DND-41 (cell line): ENCODE data around the gene JAK1.

Experiments
- ATAC-seq: fragments of 200-7000 bp; cut with Tn5 transposase; 3 replicates; pipeline ENCODE4 v1.9.1; 2021; ENCODE audit warnings: low read depth; ENCODE audit not compliant: insufficient read depth
- DNase-seq: peaks from one replicate; pipeline ENCODE4 v3.0.0-alpha.2; 2020
- H2AFZ ChIP-seq: 2 replicates; pipeline ENCODE4 v1.6.0; 2012; ENCODE audit warnings: low read depth, low read length
- H3K27ac ChIP-seq: 2 replicates; pipeline ENCODE4 v1.5.1; 2012; ENCODE audit warnings: low read length, inconsistent platforms
- H3K27me3 ChIP-seq: fragments of 200-600 bp; sonication (generic); 2 replicates; pipeline ENCODE4 v1.6.0; 2012; ENCODE audit warnings: low read length, mild to moderate bottlenecking, inconsistent platforms; ENCODE audit not compliant: insufficient read depth, poor library complexity
- H3K36me3 ChIP-seq: 2 replicates; pipeline ENCODE4 v1.5.1; 2012; ENCODE audit warnings: low read length, inconsistent platforms; ENCODE audit not compliant: insufficient read depth
- H3K4me1 ChIP-seq: 2 replicates; pipeline ENCODE4 v1.5.1; 2012; ENCODE audit warnings: mild to moderate bottlenecking, low read length; ENCODE audit not compliant: insufficient read depth
- H3K4me2 ChIP-seq: 2 replicates; pipeline ENCODE4 v1.6.0; 2012; ENCODE audit warnings: mild to moderate bottlenecking, moderate library complexity, low read length, inconsistent platforms; ENCODE audit not compliant: insufficient read depth
- H3K4me3 ChIP-seq, 2 experiments: fragments of 200-600 bp in 1 of 2; shearing (Covaris generic) in 1 of 2; 2 replicates each; pipeline ENCODE4 v1.5.1; 2012 to 2016; ENCODE audit warnings: inconsistent platforms in 2 of 2, low read length in 2 of 2, mild to moderate bottlenecking in 2 of 2, low read depth in 1 of 2, moderate library complexity in 1 of 2
- H3K79me2 ChIP-seq: 2 replicates; pipeline ENCODE4 v1.6.0; 2012; ENCODE audit warnings: low read length, inconsistent platforms; ENCODE audit not compliant: insufficient read depth
- H3K9ac ChIP-seq: 2 replicates; pipeline ENCODE4 v1.6.0; 2012; ENCODE audit warnings: low read depth, mild to moderate bottlenecking, inconsistent platforms, low read length, moderate library complexity
- H3K9me3 ChIP-seq: 2 replicates; pipeline ENCODE4 v1.5.1; 2012; ENCODE audit warnings: low read length, moderate library complexity, mild to moderate bottlenecking, inconsistent platforms; ENCODE audit not compliant: insufficient read depth, severe bottlenecking
- H4K20me1 ChIP-seq: 2 replicates; pipeline ENCODE4 v1.6.0; 2012; ENCODE audit warnings: low read length; ENCODE audit not compliant: insufficient read depth
- CTCF ChIP-seq: IDR thresholded peaks from 2 replicates; pipeline ENCODE4 v1.5.1; 2012; ENCODE audit warnings: borderline replicate concordance, low read length, moderate library complexity, mild to moderate bottlenecking; ENCODE audit not compliant: poor library complexity, severe bottlenecking; ENCODE audit errors: extremely low read depth
- EZH2 ChIP-seq: IDR thresholded peaks from 3 replicates; pipeline ENCODE4 v1.6.1; 2012; ENCODE audit warnings: borderline replicate concordance, low read depth, mild to moderate bottlenecking, moderate library complexity, low read length, inconsistent platforms; ENCODE audit not compliant: severe bottlenecking

JAK1 gene

GRCh38 chr1:64845831-64846425, 120.4 kb downstream of the JAK1 start:
- Histone ChIP-seq H3K36me3 (peaks cover 87% of the 10 kb centered on the region), H3K4me2 (no peak overlapping the region)

DNA sequence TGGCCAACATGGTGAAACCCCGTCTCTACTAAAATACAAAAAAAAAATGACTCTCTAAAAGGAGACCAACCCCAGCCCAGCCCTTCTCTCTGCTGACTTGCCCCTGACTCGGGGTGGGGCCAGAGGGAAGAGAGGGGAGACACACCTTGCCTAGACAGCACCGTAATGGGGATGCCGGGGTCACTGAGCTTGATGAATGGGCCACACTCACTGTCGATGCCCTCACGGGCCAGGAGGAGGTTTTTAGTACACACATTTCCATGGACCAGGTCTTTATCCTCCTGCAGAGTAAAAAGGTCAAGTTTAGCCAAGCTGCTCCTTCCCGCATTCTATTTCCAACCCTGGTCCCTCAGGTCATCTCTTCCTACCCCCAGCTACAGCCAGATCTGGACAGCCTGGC, 121.7 kb downstream of the JAK1 start:
- Histone ChIP-seq H3K9ac (no peak overlapping the region), H4K20me1 (no peaks in the 10 kb centered on the region), H3K9me3 (no peaks in the 10 kb centered on the region), H2AFZ (no peak overlapping the region), H3K36me3 (peaks cover 87% of the 10 kb centered on the region), H3K79me2 (no peaks in the 10 kb centered on the region), H3K27ac (no peak overlapping the region), H3K4me2 (no peak overlapping the region), H3K27me3 (no peaks in the 10 kb centered on the region), H3K4me1 (no peaks in the 10 kb centered on the region), H3K4me3 (no peak overlapping the region)
- DNase-seq (no peak), ATAC-seq (no peak)
- TF ChIP-seq EZH2 (no peak), CTCF (no peak)

More at GRCh38 chr1:64845831-64846425, 120.4 kb downstream of the JAK1 start:
- H3K79me2 ChIP-seq = no peaks in the 10 kb centered on the region
- no peak overlapping the region for H3K27ac ChIP-seq
- H4K20me1 ChIP-seq = no peaks in the 10 kb centered on the region; the same call in 1 of the 2 replicates
- no peaks in the 10 kb centered on the region for H3K9me3 ChIP-seq
- no peak overlapping the region for H3K4me3 ChIP-seq
- no peaks in the 10 kb centered on the region for H3K4me1 ChIP-seq
- no peak for ATAC-seq
- H3K27me3 ChIP-seq = no peaks in the 10 kb centered on the region
- TF ChIP-seq CTCF (no peak), EZH2 (no peak)
- no peak for DNase-seq
- H3K9ac ChIP-seq = no peak overlapping the region
- H2AFZ ChIP-seq = no peak overlapping the region

DNA sequence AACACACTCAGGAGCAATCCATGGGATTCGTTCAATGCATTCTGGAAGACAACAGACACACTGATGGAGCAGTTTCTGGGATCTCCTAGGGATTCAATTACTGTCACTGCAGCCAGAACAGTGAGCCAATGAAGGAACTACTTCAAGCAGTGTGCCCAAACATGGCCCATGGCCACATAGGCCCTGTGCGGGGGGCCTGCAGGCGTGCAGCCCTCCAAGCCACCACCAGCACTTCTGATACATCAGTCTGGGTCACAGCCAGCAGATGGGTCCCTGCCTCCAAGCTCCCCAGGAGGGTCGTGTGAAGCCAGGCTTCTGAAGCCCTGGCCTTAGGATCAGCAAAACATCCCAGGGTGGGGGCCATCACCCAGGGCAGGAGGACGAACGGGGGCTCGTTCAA, 122.2 kb downstream of the JAK1 start:
- H3K9ac ChIP-seq = no peak overlapping the region
- TF ChIP-seq CTCF (no peak), EZH2 (no peak)
- H3K9me3 ChIP-seq = no peaks in the 10 kb centered on the region
- H3K79me2 ChIP-seq = no peaks in the 10 kb centered on the region
- no peak overlapping the region for H3K27ac ChIP-seq
- no peaks in the 10 kb centered on the region for H3K27me3 ChIP-seq
- no peaks in the 10 kb centered on the region for H3K4me1 ChIP-seq
- no peak for ATAC-seq
- H2AFZ ChIP-seq = no peak overlapping the region
- no peak for DNase-seq
- H3K36me3 ChIP-seq = peaks cover 87% of the 10 kb centered on the region
- no peak overlapping the region for H3K4me3 ChIP-seq
- H3K4me2 ChIP-seq = no peak overlapping the region
- no peaks in the 10 kb centered on the region for H4K20me1 ChIP-seq

GRCh38 chr1:64843675-64844074, 122.7 kb downstream of the JAK1 start:
- no peak for DNase-seq
- Histone ChIP-seq H3K4me3 (no peak overlapping the region), H3K79me2 (no peaks in the 10 kb centered on the region), H3K4me1 (no peaks in the 10 kb centered on the region), H3K4me2 (no peak overlapping the region), H3K27me3 (no peaks in the 10 kb centered on the region), H2AFZ (no peak overlapping the region), H3K9me3 (no peaks in the 10 kb centered on the region), H3K36me3 (peaks cover 85% of the 10 kb centered on the region), H3K9ac (no peak overlapping the region), H4K20me1 (no peaks in the 10 kb centered on the region), H3K27ac (no peak overlapping the region)
- no peak for ATAC-seq
- TF ChIP-seq EZH2 (no peak), CTCF (no peak)
